NCI-H446 treated with DMSO at 0.1 percent for 48 hours (cell line): ENCODE measurements around the gene C1orf116.

Experiments used
- DNase-seq: peaks from one replicate; lab custom pipeline; 2025; lab: John Stamatoyannopoulos, UW

The C1orf116 gene

GRCh38 chr1:207019661-207020060, 12.9 kb downstream of the C1orf116 start:
- no peak for DNase-seq

GRCh38 chr1:207019161-207019560, 13.4 kb downstream of the C1orf116 start:
- no peak for DNase-seq

- DNase-seq = no peak
Measured at GRCh38 chr1:207018707-207019106, 13.8 kb downstream of the C1orf116 start.

- no peak for DNase-seq
Measured at GRCh38 chr1:207017615-207018559, 14.7 kb downstream of the C1orf116 start.

- DNase-seq = no peak
Measured at GRCh38 chr1:207015791-207016190, 16.8 kb downstream of the C1orf116 start.

- DNase-seq = no peak
Measured at GRCh38 chr1:207014728-207015127, 17.8 kb downstream of the C1orf116 start.

GRCh38 chr1:207013321-207014085, 19.1 kb downstream of the C1orf116 start:
- DNase-seq = no peak

GRCh38 chr1:207010726-207011125, 21.8 kb downstream of the C1orf116 start:
- DNase-seq = no peak

GRCh38 chr1:207009945-207010344, 22.6 kb downstream of the C1orf116 start:
- no peak for DNase-seq

GRCh38 chr1:207009182-207009850, 23.2 kb downstream of the C1orf116 start:
- DNase-seq = no peak

- DNase-seq = no peak
Measured at GRCh38 chr1:207007352-207008033, 25.1 kb downstream of the C1orf116 start.

GRCh38 chr1:207006914-207007313, 25.6 kb downstream of the C1orf116 start:
- no peak for DNase-seq

- DNase-seq = no peak
Measured at GRCh38 chr1:207006083-207006482, 26.5 kb downstream of the C1orf116 start.

GRCh38 chr1:207004931-207005830, 27.4 kb downstream of the C1orf116 start:
- peak; percentile 27 for DNase-seq

GRCh38 chr1:207003210-207003609, 29.3 kb downstream of the C1orf116 start:
- DNase-seq = no peak

- DNase-seq = no peak
Measured at GRCh38 chr1:207002724-207003146, 29.8 kb downstream of the C1orf116 start.

GRCh38 chr1:207001492-207002245, 30.9 kb downstream of the C1orf116 start:
- no peak for DNase-seq

- no peak for DNase-seq
Measured at GRCh38 chr1:207000651-207001291, 31.8 kb downstream of the C1orf116 start.

- no peak for DNase-seq
Measured at GRCh38 chr1:206998816-206999215, 33.7 kb downstream of the C1orf116 start.
